ENCODE measurements around the gene IGSF21. TPM values are rescaled to one million over a fixed set of nuclear protein-coding genes. Genes with fewer than 3 reads are reported as not detected.

IGSF21 gene
- polyA plus RNA-seq, 2 of the 4 experiments (the other 2 are of a cell fraction): not detected

DNA sequence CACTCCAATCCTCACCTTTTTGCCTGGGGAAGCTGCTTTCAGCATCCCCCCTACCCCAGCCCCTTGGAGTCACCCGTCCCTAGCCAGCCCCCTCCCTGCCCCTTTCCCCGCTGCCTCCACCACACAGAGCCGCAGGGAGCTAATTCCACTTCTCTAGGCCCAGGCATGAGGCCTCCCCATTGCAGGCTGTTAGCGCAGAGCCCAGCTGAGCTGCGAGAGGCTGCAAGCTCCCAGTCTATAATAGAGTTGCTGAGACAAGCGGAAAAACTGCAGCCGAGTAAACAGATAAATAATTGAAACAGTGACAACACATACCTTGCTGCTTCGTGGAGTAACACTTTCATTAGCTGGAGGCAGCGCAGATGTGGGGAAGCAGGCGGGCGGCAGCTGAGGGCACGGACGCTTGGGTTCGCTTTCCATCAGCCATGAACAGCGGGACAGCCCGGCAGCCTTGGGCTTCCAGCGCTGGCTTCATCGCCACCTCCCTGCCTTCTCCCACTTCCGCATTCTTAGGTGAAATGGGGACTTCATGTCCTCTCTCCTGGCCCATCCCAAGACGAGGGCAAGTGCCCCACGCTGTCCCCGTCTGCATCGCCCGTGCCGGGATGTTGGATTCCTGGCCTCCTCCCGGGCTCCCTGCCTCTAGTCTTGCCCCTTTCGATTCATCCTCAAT is 183.3 kb downstream of the IGSF21 start:
- H3K4me1 ChIP-seq: no peaks in the 10 kb centered on the region
- TF ChIP-seq, protein P1, sequence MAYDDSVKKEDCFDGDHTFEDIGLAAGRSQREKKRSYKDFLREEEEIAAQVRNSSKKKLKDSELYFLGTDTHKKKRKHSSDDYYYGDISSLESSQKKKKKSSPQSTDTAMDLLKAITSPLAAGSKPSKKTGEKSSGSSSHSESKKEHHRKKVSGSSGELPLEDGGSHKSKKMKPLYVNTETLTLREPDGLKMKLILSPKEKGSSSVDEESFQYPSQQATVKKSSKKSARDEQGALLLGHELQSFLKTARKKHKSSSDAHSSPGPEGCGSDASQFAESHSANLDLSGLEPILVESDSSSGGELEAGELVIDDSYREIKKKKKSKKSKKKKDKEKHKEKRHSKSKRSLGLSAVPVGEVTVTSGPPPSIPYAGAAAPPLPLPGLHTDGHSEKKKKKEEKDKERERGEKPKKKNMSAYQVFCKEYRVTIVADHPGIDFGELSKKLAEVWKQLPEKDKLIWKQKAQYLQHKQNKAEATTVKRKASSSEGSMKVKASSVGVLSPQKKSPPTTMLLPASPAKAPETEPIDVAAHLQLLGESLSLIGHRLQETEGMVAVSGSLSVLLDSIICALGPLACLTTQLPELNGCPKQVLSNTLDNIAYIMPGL (CRISPR knock-in tag; IDR thresholded peaks at IDR 0.05; ENCODE audit: borderline replicate concordance): no peak
- TF ChIP-seq HOXA7 (CRISPR knock-in tag; IDR thresholded peaks at IDR 0.05) (no peak), HDAC2 (IDR thresholded peaks at IDR 0.05) (no peak), ESRRA (IDR thresholded peaks at IDR 0.05; ENCODE audit: borderline replicate concordance, low read length) (no peak)
- ATAC-seq (no peak), DNase-seq (ENCODE audit: low read depth in 1 of 2, low spot score in 1 of 2) (no peak), FAIRE-seq (no peak)
- CTCF ChIA-PET: interaction anchor here (1.1 to 1.2 kb wide), 2 partner anchors 8 to 19 kb away, joined by 3 to 5 read pairs; no protein-coding TSS in a partner anchor
- no peak overlapping the region for H3K4me2 ChIP-seq
- no peak overlapping the region for H3K27ac ChIP-seq
- H3K9me3 ChIP-seq: no peaks in the 10 kb centered on the region
- 61% methylated on average over 23 of the region's 27 CpGs for WGBS (ENCODE audit: missing lambda C conversion rate)
- H3K4me3 ChIP-seq: no peak overlapping the region
- POLR2A ChIA-PET: no interaction called here

DNA sequence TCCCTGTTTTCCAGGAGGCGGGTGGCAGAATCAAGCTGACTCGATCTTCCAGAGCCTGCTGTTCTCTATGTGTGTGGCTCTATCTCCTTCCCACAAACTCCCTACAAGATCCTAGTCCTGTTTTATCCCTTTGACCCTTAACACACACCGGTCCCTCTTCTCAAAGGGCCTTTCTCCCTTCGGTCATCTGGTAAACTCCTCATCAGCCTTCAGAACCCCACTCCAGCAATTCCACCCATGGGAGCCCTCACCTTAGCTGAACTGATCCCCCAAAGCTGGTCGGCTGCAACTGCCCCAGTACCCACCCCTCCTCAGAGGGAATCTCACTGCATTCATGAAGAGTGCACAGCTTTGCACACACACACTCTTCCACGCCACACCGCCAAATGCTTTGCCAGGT is 184.9 kb downstream of the IGSF21 start:
- no peak overlapping the region for H3K4me2 ChIP-seq
- CTCF ChIA-PET: no interaction called here
- TF ChIP-seq PHF8 (IDR thresholded peaks at IDR 0.05; ENCODE audit: borderline replicate concordance, low read depth) (no peak), CEBPB (IDR thresholded peaks at IDR 0.05) (no peak), KDM5A (IDR thresholded peaks at IDR 0.05) (no peak), ZSCAN20 (CRISPR knock-in tag; IDR thresholded peaks at IDR 0.05) (no peak), JUN (IDR thresholded peaks at IDR 0.05) (no peak), FOSB (CRISPR knock-in tag; IDR thresholded peaks at IDR 0.05) (no peak)
- TF ChIP-seq, protein P2, sequence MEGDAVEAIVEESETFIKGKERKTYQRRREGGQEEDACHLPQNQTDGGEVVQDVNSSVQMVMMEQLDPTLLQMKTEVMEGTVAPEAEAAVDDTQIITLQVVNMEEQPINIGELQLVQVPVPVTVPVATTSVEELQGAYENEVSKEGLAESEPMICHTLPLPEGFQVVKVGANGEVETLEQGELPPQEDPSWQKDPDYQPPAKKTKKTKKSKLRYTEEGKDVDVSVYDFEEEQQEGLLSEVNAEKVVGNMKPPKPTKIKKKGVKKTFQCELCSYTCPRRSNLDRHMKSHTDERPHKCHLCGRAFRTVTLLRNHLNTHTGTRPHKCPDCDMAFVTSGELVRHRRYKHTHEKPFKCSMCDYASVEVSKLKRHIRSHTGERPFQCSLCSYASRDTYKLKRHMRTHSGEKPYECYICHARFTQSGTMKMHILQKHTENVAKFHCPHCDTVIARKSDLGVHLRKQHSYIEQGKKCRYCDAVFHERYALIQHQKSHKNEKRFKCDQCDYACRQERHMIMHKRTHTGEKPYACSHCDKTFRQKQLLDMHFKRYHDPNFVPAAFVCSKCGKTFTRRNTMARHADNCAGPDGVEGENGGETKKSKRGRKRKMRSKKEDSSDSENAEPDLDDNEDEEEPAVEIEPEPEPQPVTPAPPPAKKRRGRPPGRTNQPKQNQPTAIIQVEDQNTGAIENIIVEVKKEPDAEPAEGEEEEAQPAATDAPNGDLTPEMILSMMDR (IDR thresholded peaks at IDR 0.05): no peak
- DNase-seq (ENCODE audit: low read depth in 1 of 2, low spot score in 1 of 2): no peak
- no peak for ATAC-seq
- WGBS (ENCODE audit: missing lambda C conversion rate): 35% methylated on average over 5 of the region's 7 CpGs
- no peak for FAIRE-seq
- H3K9me3 ChIP-seq: no peaks in the 10 kb centered on the region
- H3K4me3 ChIP-seq: no peak overlapping the region
- H3K27ac ChIP-seq: no peak overlapping the region
- H3K4me1 ChIP-seq: no peaks in the 10 kb centered on the region
- POLR2A ChIA-PET: no interaction called here

DNA sequence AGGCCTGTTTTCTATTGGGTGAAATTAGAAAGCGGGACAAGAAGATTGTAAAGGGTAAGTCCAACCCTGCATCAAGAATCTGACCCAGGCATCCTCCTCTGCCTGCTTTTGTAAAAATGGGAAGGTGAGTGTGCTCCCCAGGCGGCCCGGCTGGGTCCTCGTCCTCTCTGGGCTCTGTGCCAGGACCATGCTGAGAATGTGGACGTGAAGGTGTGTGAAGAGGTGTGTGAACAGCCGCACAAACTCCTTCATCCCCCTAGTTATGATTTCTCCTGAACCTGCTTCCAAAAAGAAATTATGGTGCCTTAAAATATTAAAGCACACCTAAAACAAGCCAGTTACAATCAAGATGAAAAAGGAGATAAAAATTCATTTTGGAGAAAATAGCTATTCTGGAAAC is 185.7 kb downstream of the IGSF21 start:
- no peak for ATAC-seq
- TF ChIP-seq, protein P3, sequence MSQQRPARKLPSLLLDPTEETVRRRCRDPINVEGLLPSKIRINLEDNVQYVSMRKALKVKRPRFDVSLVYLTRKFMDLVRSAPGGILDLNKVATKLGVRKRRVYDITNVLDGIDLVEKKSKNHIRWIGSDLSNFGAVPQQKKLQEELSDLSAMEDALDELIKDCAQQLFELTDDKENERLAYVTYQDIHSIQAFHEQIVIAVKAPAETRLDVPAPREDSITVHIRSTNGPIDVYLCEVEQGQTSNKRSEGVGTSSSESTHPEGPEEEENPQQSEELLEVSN (IDR thresholded peaks at IDR 0.05; ENCODE audit: borderline replicate concordance, low read depth): no peak
- TF ChIP-seq HDAC2 (IDR thresholded peaks at IDR 0.05) (no peak), ZSCAN20 (CRISPR knock-in tag; IDR thresholded peaks at IDR 0.05) (no peak), JUNB (IDR thresholded peaks at IDR 0.05) (no peak), TP53 (CRISPR knock-in tag; IDR thresholded peaks at IDR 0.05) (no peak), KDM1A (IDR thresholded peaks at IDR 0.05; ENCODE audit: low read depth) (no peak), FOSL2 (IDR thresholded peaks at IDR 0.05) (no peak), FOSL2 (CRISPR knock-in tag; IDR thresholded peaks at IDR 0.05) (no peak), CHD2 (IDR thresholded peaks at IDR 0.05; ENCODE audit: low read length, partially characterized antibody) (no peak), BHLHE40 (IDR thresholded peaks at IDR 0.05; ENCODE audit: low read depth, low read length) (no peak), ZNF302 (CRISPR knock-in tag; IDR thresholded peaks at IDR 0.05) (no peak)
- TF ChIP-seq, protein P4, sequence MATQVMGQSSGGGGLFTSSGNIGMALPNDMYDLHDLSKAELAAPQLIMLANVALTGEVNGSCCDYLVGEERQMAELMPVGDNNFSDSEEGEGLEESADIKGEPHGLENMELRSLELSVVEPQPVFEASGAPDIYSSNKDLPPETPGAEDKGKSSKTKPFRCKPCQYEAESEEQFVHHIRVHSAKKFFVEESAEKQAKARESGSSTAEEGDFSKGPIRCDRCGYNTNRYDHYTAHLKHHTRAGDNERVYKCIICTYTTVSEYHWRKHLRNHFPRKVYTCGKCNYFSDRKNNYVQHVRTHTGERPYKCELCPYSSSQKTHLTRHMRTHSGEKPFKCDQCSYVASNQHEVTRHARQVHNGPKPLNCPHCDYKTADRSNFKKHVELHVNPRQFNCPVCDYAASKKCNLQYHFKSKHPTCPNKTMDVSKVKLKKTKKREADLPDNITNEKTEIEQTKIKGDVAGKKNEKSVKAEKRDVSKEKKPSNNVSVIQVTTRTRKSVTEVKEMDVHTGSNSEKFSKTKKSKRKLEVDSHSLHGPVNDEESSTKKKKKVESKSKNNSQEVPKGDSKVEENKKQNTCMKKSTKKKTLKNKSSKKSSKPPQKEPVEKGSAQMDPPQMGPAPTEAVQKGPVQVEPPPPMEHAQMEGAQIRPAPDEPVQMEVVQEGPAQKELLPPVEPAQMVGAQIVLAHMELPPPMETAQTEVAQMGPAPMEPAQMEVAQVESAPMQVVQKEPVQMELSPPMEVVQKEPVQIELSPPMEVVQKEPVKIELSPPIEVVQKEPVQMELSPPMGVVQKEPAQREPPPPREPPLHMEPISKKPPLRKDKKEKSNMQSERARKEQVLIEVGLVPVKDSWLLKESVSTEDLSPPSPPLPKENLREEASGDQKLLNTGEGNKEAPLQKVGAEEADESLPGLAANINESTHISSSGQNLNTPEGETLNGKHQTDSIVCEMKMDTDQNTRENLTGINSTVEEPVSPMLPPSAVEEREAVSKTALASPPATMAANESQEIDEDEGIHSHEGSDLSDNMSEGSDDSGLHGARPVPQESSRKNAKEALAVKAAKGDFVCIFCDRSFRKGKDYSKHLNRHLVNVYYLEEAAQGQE (IDR thresholded peaks at IDR 0.05): no peak
- TF ChIP-seq, protein P1 (CRISPR knock-in tag; IDR thresholded peaks at IDR 0.05; ENCODE audit: borderline replicate concordance): no peak
- WGBS (ENCODE audit: missing lambda C conversion rate): 32% methylated on average over 6 of the region's 6 CpGs
- Histone ChIP-seq H3K4me1 (no peaks in the 10 kb centered on the region), H3K4me2 (no peak overlapping the region), H3K27ac (no peak overlapping the region), H3K4me3 (no peak overlapping the region), H3K9me3 (no peaks in the 10 kb centered on the region)
- no peak for FAIRE-seq
- POLR2A ChIA-PET: no interaction called here
- CTCF ChIA-PET: interaction anchor here (1.6 kb wide), 1 partner anchor 288 kb away, joined by 6 read pairs; no protein-coding TSS in a partner anchor
- DNase-seq (ENCODE audit: low read depth in 1 of 2, low spot score in 1 of 2): no peak
